K562 (cell line): ENCODE data around the gene HPS4. TPM values are rescaled to one million over a fixed set of nuclear protein-coding genes. Genes with fewer than 3 reads are reported as not detected.

Source experiments
- GATAD2B ChIP-seq: fragments of 450-650 bp; IDR thresholded peaks from 2 replicates; pipeline ENCODE4 v1.6.1; 2017; ENCODE audit warnings: mild to moderate bottlenecking, borderline replicate concordance
- GTF2F1 ChIP-seq: IDR thresholded peaks from 2 replicates; pipeline ENCODE4 v1.6.1; 2011; ENCODE audit warnings: low read depth, low read length, improper control_type of control experiment
- HMGN3 ChIP-seq: IDR thresholded peaks from 2 replicates; pipeline ENCODE4 v1.6.1; 2011; ENCODE audit warnings: borderline replicate concordance, low read depth, mild to moderate bottlenecking, mixed read lengths, low read length; ENCODE audit not compliant: insufficient read length; ENCODE audit errors: extremely low read depth
- HNRNPUL1 ChIP-seq: fragments of 200-400 bp; formaldehyde crosslinking; IDR thresholded peaks from 2 replicates; pipeline ENCODE4 v1.6.1; 2017; ENCODE audit warnings: low read length
- KLF10 ChIP-seq: fragments of 250-450 bp; sonication (Bioruptor Pico); IDR thresholded peaks from 2 replicates; pipeline ENCODE4 v1.6.1; 2021; ENCODE audit warnings: matching md5 sums
- MECOM ChIP-seq: fragments of 250-450 bp; sonication (Bioruptor Pico); IDR thresholded peaks from 2 replicates; pipeline ENCODE4 v1.8.0; 2022; ENCODE audit warnings: inconsistent platforms
- NEUROD1 ChIP-seq: fragments of 150-350 bp; IDR thresholded peaks from 2 replicates; pipeline ENCODE4 v1.6.1; 2014; ENCODE audit warnings: borderline replicate concordance, low read length, low read depth; ENCODE audit not compliant: partially characterized antibody
- ZNF561 ChIP-seq: fragments of 450-650 bp; formaldehyde crosslinking; conservative IDR thresholded peaks from 2 replicates; pipeline ENCODE4 v1.4.0; 2020; ENCODE audit warnings: mild to moderate bottlenecking, moderate library complexity
- ZNF695 ChIP-seq: fragments of 450-650 bp; formaldehyde crosslinking; IDR thresholded peaks from 2 replicates; pipeline ENCODE4 v1.4.0; 2020; ENCODE audit warnings: mild to moderate bottlenecking, moderate library complexity
- polyA plus RNA-seq, 8 experiments: library from polyadenylated mRNA; depleted of rRNA in 4 of 8; stranded (reverse) in 5 of 8; unstranded in 3 of 8; fragments of >200 nt; fragmentation: Nextera tagmentation in 2 of 8; fragmentation: Illumina TruSeq in 1 of 8; extraction: Ambion mirVana in 2 of 8; extraction: Trizol in 1 of 8; gene quantifications; 2 replicates each; pipeline versions ENCODE4 v1.2.1 to v1.2.3, GENCODE V29; 2011 to 2014; ENCODE audit warnings: inconsistent platforms in 1 of 8, missing spikeins in 1 of 8
- total RNA-seq, 7 experiments: library from RNA; depleted of rRNA in 6 of 7; stranded (reverse); fragments of >200 nt in 6 of 7; fragmentation: Illumina TruSeq in 2 of 7; extraction: Trizol in 2 of 7; gene quantifications; 2 replicates each; pipeline versions ENCODE4 v1.2.1 to v1.2.3, GENCODE V29; 2011 to 2021; ENCODE audit warnings: low replicate concordance in 1 of 7
- TF ChIP-seq, protein P1 (sequence below), 2 experiments: fragments of 450-650 bp; formaldehyde crosslinking in 1 of 2; IDR thresholded peaks; 2 replicates each; pipeline versions ENCODE4 v1.4.0 to v1.6.1; 2014 to 2020; ENCODE audit warnings: mild to moderate bottlenecking in 2 of 2, borderline replicate concordance in 1 of 2, low read depth in 1 of 2

The HPS4 gene
- total and polyA plus RNA-seq, 9 of the 15 experiments (the other 6 are each of a cell fraction or from before 2014, with no cell fraction given) = 12.8 to 29.2 (median 25.3) TPM

DNA sequence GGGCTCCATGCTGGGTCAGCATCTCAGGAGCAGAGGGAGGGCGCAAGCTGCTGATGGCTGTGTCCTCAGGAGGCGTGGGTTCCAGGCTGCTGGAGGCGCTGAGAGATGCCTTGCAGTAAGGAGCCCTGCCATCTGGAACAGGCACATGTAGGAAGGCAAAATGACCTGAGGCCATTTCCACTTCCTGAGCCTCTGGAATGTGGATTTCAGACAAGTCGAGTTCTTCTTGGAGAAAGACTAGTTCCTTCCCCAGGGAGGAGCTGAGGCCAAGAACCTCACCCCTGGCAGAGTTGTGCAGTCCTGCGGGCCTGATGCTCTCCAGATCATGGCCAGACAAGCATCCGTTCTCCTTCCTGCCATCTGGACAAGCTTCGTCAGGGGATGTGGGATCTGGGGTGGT is 19.3 kb downstream of the HPS4 start (continued):
- TF ChIP-seq, protein P1, sequence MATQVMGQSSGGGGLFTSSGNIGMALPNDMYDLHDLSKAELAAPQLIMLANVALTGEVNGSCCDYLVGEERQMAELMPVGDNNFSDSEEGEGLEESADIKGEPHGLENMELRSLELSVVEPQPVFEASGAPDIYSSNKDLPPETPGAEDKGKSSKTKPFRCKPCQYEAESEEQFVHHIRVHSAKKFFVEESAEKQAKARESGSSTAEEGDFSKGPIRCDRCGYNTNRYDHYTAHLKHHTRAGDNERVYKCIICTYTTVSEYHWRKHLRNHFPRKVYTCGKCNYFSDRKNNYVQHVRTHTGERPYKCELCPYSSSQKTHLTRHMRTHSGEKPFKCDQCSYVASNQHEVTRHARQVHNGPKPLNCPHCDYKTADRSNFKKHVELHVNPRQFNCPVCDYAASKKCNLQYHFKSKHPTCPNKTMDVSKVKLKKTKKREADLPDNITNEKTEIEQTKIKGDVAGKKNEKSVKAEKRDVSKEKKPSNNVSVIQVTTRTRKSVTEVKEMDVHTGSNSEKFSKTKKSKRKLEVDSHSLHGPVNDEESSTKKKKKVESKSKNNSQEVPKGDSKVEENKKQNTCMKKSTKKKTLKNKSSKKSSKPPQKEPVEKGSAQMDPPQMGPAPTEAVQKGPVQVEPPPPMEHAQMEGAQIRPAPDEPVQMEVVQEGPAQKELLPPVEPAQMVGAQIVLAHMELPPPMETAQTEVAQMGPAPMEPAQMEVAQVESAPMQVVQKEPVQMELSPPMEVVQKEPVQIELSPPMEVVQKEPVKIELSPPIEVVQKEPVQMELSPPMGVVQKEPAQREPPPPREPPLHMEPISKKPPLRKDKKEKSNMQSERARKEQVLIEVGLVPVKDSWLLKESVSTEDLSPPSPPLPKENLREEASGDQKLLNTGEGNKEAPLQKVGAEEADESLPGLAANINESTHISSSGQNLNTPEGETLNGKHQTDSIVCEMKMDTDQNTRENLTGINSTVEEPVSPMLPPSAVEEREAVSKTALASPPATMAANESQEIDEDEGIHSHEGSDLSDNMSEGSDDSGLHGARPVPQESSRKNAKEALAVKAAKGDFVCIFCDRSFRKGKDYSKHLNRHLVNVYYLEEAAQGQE (IDR thresholded peaks at IDR 0.05; ENCODE audit: borderline replicate concordance) = no peak
- TF ChIP-seq, protein P1 (CRISPR knock-in tag; IDR thresholded peaks at IDR 0.05; ENCODE audit: low read depth) = no peak
- TF ChIP-seq ZNF695 (no peak), MECOM (CRISPR knock-in tag) (no peak), NEUROD1 (no peak), GTF2F1 (no peak), GATAD2B (no peak), HNRNPUL1 (no peak), HMGN3 (no peak), ZNF561 (CRISPR knock-in tag) (no peak), KLF10 (CRISPR knock-in tag) (no peak)
